HG02571 (cell line): ENCODE results near the gene EVL.

Source experiments
- ATAC-seq: cut with Tn5 transposase; IDR thresholded peaks from one replicate; pipeline ENCODE4 v1.9.1; 2021; ENCODE audit warnings: mild to moderate bottlenecking, moderate library complexity; ENCODE audit not compliant: unreplicated experiment

EVL gene

DNA sequence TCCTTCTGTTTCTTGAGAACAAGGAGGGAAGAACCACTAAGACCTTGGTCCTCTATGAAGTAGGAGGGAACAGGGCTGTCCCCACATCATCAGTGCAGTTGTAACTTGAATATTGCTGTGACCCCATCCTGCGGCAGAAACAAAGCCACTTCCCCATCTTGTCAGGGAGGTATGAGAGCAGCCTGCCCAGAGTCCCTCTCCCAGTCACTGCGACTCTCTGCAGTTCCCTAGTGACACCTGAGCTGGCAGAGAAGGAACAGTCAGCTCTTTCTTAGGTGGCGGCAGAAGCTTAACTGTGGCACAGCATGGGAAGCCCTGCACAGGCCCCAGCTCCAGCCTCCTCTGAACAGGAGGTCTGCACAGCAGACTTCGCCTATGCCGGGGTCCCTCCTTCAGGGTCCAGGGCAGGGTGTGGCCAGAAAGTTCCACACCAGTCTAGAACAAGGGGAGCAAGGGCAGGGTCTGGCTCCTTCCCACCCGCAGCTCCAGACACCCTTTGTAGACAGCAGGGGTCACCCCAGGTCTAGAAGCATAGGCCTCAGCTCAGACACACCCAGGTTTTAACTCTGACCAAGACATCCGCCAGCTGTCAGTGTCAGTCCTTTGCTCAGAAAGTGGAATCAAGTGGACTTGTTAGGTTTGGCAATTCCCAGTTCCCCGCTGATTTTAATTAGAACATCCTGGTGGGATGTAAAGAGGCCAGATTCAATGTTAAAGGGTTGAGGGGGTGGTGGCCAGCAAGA lies 57.4 kb downstream of the EVL start:
- no peak for ATAC-seq

DNA sequence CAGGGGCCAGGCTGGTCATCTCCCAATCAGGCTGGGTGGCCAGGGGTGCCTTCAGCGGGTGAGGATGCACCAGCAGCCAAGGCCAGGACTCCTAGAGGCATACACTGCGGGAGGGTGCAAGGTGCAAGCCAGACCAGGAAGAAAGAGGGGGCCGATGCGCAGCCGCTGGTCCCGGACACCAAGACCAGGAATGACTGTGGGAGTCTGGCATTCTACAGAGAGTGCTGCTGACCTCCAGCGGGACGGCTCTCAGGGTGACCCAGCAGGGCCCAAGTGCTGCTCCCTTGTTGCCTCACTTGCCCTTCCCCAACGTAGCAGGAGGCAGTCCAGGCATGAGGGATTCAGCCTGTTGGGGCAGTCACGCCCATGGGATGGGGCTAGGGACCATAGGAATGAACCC lies 58.4 kb downstream of the EVL start:
- no peak for ATAC-seq

DNA sequence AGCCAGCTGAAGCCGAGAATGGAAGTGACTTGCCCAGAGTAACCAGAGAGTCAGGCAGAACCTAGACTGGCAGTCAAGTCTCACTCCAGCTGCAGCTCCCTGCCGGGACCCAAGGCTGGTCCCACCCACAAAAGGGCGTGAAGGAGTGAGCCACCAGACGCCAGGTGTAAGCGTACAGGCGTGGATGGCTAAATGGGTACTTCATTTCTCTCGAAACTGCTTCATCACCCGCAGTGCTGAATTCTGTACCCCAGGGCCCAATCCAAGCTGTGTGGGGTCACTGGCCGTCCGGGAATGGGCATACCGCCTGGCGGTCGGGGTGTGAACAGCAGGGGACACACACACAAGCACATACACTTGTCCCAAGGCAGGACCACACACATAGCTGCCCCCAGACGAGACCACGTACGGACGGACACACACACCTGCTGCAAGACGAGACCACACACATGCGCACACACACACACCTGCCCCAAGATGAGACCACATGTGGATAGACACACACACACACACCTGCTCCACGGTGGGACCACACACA lies 59.4 kb downstream of the EVL start:
- ATAC-seq, result no peak

DNA sequence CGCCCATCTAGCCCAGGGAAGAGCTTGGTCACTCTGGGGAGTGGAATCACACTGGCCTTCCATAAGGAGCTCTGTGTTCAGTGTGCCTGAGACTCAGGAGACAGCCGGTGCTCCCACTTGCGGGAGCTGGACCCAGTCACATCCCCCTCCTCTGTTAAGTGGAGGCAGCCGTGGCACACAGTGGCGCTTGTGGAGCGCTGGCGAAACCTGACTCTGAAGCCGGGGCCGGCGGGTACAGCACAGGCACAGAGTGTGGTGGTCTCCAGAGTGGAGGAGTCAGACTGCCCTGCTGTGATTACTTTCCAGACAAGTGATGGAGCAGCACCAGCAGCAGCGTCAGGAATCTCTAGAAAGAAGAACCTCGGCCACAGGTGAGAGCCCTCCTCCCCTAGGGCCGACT lies 61.2 kb downstream of the EVL start:
- no peak for ATAC-seq

DNA sequence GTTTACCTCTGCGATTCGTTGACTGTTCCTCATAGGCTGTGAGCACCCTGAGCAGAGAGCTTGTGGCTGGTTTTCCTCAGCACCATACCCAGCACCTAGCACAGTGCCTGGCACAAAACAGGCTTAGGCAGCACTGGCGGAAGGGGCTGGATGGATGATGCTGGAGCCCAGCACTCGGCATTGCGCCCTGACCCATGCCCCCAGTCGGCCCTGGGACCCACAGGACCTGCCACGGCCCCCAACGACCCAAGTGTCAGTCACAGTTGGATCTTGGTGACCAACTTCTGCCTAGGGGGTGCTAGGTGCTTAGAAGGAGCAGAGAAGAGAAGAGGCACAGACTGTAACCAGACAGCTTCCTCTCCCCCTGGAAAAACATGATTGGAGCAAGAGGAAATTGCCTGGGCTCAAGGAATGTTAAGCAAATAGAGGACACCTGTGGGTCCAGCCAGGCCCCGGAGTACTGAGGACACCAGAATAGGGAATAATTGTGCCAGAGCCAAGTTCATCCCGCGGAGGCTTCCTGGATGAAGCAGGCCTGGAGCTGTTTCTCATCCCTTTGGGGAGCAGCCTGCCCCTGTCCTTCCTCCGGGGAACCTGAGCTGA lies 62.7 kb downstream of the EVL start:
- ATAC-seq, result no peak

DNA sequence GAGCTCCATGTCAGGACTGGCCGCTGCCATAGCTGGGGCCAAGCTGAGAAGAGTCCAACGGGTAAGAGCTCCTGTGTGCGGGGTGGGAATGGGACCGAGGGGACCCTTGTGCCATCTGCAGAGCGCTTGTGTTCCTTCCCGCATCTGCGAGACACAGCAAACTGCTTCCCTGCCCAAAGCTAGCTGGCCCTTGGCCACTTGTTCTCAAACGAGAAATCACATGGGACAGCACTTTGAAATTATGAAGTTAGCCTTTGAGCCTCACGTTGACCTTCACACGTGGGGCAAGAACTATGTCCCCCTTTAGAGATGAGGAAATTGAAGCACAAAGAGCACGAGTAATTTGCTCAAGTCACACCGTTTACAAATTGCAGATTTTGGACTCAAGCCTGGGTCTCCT lies 63.5 kb downstream of the EVL start:
- no peak for ATAC-seq

DNA sequence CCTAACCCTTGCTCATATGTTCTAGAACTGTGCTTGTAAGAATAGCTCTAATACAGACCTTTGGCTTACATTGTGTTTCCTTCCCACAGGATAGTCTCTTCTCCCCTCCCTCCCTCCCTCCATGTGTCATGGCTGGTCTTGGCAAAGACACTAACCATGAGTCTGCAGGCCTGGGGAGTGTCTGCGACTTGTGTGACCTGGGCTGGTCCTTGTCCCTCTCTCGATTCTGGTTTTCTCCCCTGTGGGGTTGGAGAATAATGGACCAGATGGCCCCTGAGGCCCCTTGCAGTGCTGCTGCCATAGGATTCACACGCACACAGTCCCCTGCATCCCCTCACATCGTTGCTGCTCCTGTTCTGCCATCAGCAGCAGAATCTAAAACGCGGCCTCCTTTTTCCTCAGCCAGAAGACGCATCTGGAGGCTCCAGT lies 64.0 kb downstream of the EVL start:
- no peak for ATAC-seq

DNA sequence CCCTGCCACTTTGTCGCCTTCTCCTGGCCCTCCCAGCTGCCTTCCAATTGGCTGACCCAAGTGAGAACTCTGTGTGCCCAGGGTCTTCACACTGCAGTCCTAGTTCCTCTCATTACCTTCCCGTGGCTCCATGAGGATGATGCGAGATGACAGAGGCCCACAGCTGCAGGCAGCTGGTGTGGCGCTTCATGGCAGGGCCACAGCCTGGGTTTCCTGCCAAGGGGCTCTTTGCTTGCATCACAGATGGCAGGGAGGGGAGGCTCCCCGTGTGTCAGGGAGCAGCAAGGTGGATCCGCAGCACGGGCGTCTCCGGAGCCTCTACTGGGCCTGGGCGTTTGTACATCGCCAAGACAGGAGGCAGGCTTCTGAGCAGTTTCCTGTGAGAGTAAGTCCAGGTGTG lies 65.3 kb downstream of the EVL start:
- ATAC-seq, result no peak

DNA sequence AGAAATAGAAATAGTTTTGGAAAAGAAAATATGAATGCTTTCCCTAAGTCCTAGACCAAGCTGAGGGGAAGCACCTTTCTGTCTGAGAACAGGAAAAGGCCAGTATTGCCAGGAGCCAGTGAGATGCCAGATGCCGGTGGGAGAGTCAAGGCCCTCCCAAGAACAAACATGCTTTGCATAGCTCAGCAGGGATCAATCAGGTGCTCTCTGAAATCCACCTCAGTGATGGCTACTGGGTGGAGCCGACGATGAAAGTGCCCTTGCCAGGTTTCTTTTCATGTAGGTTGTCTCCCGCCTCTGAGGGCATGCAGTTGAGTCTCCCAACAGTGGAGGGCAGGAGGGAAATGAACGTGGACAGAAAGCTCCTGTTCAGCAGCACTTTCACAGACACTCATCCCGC lies 66.0 kb downstream of the EVL start:
- ATAC-seq, result no peak

DNA sequence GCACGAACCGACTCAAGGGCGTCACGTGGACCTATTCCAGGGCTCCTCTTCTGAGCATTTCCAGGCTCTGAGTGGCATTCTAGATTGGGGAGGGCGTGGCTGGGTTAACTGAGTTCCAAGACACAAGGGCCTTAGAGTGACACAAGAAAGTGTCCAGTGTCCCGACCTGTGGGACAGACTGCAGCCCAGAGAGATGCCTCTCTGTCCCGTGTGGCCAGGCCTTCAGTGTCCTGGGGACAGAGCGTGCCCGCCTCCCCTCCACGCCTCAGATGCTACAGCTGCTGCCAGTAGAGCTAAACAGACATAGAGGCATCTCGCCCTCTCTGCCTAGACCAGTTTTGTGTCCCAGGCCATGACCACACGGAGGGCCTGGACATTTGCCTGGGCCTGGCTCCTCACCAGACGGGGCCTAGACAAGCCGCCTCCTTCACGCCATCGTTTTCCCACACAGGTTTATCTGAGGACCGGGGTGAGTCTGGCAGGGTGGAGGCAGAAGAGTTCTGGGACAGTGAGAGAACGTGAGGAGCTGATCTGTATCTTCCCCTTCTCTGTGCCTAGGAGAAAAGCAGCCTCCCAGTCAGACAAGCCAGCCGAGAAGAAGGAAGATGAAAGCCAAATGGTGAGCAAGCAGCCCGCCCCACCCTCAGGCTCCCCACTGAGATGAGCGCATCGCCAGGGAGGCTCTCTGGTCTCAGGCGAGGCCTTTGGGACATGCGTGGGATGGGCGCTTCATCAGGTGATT lies 67.1 kb downstream of the EVL start:
- ATAC-seq, result no peak

DNA sequence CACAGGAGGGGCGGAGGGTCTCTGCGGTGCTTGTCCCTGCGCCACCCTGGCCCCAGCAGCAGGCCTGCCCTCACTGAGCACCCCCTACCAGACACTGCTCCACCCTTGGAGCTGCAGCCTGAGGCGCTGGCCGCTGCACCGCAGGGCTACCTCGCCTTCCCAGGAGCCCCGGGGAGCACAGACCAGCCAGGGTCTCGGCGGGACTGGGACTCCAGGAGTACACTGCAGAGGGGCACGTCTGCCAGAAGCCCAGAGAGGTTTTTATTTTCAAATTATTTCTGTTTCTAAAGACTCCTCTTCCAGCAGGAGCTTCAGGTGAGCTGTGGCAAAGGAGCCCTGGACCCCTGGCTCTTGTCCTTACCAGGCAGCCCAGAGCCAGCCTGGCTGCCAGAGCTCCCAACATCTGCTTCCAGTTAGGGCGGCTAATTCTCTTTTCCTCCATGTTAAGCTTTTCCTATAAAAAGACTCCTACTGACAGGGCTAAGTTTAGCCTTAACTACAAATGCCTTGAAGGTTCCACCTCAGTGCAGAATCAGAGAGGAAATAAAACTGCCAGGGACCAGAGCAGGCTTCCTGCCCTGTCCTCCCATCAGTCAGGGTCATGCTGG lies 67.8 kb downstream of the EVL start:
- no peak for ATAC-seq

DNA sequence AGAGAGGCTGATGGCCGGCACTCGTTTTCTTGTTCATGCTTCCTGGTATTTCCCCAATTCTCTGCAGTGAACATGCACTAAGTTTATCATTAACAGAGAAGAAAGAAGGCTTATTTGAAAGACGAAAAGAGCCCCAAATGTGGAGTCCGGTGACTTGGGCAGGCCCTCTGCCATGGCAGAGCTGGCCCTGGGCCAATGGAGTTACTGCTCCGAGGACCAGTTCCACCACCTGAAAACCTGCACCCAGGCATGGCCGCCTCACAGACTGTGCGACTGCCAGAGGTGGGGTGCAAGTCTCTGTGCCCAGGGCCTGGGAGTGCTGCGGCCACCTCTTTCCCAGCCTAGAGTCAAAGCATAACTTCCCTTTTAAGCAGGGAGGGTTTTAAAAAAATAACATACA lies 69.4 kb downstream of the EVL start:
- no peak for ATAC-seq

DNA sequence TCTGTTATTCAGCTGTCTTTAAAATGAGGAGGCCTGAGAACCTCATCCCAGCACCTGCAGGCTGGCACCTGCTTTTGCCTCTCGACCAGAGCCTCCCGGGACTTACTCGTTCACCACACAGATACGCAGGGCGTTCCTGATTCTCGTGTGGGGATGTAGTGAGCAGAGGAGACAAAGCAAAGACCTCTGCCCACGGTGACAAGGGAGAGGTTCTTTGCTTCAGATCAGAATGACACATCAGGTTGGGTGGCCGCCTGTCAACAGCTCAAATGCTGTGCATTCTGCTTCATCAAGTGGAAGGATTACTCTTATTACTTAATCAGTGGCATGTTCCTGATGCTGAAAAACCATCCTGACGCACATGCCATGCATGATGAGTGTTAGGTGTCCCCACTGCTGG lies 69.9 kb downstream of the EVL start:
- ATAC-seq, result no peak

DNA sequence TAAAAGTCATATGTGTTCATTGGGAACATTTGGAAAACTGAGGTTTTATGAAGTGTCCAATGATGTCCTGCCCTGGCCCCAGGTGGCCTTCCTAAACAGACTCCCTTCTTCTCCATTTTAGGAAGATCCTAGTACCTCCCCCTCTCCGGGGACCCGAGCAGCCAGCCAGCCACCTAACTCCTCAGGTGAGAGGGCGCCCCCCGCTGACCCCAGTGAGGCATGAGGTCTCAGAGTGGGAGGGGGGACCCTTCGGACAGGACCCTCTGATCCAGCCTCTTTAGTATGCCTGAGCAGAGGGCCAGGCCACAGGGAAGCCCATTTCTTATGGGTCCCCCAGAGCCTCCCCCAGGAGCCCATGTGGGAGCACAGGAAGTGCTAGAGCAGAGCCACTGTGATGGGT lies 70.6 kb downstream of the EVL start:
- ATAC-seq, result no peak

DNA sequence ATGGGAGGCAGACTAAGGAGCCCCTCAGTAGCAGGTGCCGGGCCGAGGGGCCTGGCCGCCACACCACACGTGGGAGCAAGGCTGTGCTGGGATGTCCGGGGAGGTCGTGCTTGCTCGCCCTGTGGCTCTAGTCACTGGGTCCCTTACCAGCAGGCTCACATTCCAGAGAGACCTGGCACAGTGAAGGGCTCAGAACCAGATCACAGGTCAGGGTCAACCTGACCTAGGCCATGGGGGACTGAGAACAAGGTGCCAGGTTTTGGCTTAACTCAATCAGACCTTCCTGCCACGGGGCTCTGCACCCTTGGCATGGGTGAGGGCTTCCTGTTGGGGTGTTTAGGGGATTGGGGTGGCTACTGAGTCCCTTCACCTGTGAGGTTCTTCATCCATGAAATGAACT lies 72.0 kb downstream of the EVL start:
- ATAC-seq, result no peak

DNA sequence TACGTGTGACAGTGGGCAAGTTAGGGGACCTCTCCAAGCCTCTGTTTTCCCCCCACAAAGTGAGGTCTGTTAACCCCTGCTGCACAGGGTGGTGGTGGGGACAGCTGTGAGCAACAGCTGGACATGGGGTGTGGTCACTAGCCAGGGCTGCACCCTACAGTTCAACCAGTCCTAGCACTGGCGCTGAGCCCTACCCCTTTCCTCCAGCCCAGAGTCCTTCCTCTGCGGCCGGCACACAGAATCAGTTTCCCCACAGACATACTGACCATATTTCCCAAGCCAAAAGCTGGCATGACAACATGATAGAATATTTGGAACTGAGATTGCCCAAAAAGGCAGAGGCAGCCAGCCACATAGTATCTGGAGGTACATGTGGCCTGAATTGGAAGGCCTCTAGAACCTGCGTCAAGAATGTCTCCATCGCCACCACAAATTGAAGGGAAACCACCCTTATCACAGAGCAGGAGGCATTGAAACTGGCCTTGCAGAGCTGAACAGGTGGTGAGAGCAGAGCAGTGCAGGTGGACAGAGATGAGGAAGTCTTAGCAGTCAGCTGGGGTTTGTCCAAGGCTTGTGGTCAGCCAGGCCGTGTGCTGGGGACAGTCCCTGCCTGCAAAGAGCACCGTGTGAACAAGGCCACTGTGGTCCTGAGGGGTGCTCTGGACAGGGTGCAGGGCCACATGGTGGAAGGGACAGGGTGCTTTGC lies 73.0 kb downstream of the EVL start:
- ATAC-seq, result peak; percentile 71

DNA sequence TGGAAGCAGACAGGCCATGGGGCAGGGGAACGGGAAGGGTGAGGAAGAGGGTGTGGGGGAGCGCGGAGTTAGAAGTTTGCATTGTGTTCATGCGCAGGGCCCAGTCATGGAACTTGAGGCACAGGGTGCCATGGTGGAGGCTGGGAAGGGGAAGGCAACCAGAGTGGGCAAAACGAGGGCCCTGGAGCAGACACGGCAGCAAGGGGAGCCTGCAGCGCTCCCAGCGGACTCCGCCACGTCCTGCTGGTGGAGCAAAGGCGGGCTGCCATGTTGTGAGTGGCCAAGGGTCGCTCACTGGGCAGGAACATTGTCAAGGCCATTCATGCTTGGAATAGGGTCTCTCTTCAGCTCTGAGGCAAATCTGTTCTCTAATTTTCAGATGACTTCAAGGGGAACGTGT lies 73.7 kb downstream of the EVL start:
- no peak for ATAC-seq

DNA sequence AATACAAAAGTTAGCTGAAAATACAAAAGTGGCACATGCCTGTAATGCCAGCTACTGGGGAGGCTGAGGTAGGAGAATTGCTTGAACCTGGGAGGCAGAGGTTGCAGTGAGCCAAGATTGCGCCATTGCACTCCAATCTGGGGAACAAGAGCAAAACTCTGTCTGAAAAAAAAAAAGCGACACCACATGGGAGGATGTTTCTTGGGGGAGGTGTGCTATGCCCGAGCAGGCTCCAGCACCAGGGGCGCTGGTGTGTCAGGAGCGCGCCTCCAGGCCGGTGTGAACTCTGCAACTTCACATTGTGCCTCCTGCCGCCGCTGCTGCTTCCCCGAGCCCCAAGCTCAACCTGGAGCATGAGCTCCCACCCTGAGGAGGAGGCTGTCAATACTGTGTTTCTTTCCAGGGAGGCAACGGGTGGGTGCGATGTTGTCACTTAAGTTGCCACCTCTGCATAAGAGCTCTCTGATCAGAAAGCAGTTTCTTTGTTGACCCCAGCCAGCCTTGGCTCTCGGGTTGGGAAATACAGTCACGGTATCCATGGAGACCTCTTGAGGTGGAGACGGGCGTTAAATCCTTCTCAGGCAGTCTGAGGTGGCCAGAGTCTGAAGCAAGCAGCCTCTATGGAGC lies 75.3 kb downstream of the EVL start:
- ATAC-seq, result no peak

DNA sequence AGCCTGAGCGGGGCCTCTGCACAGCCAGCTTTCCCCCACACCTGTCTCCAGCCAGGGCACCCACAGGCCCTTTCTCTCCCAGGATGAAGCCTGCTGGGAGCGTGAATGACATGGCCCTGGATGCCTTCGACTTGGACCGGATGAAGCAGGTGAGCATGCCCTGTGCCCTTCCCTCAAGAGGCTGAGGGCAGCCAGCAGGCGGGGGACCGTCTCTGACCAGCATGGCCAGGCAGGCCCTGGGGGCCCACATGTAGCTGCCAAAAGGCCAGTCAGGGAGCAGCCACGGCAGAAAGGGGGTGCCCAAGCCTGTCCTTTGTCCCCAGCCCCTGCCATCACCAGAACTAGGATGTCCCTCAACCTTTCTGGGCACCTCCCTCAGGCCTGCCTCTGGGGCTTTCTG lies 75.9 kb downstream of the EVL start:
- ATAC-seq, result no peak
